ENCODE results near the gene CRTC1.

The CRTC1 gene

GRCh38 chr19:18754501-18754900 is 71.0 kb downstream of the CRTC1 start:
- DNase-seq = no peak

- no peak for DNase-seq
These were observed 73.4 kb downstream of the CRTC1 start for GRCh38 chr19:18756896-18757295.

DNA sequence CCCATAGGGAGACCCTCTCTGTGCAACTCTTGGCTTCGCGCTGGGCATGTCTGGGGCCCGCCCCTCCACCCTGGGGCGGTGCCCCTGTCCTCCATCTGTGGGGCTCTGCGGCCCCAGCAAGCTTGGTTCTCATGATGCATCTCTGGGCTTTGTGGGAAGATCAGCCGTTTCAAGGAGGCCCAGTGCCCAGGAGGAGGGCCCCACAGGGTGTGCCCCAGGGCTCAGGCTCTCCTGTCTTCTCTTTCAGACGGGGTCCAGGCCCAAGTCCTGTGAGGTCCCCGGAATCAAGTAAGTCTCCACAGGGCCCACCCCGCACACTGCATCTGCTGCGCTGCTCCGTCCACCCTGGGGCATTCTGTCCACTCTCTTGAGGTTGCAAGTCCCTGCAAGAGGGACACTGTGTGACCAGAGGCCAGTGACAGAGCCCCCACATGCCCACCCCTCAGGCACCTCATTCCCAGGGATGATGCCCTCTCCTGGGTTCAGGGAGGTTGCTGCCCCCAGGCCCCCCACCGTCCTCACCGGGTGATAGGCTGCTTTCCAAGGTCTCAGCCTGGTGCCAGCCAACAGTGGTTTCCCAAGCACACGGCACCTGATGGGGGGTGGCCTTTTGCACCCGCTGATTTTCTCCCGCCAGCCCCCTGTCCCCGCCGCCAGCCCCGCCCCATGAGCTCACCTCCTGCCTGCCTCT is 76.0 kb downstream of the CRTC1 start:
- DNase-seq = no peak

DNA sequence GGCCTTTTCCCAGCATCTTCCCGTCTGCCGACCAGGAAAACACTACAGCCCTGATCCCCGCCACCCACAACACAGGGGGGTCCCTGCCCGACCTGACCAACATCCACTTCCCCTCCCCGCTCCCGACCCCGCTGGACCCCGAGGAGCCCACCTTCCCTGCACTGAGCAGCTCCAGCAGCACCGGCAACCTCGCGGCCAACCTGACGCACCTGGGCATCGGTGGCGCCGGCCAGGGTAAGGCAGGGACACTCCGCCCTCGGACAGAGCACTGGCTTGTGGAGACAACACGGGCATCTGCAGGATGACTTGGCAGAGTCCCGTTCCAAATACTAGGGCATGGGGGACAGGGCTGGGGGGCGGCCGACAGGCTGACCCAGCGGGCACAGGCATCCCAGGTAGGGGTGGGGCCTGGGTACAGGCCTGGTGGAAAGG is 76.5 kb downstream of the CRTC1 start:
- no peak for DNase-seq

- DNase-seq = no peak
These were observed 77.2 kb downstream of the CRTC1 start for GRCh38 chr19:18760440-18761383.

DNA sequence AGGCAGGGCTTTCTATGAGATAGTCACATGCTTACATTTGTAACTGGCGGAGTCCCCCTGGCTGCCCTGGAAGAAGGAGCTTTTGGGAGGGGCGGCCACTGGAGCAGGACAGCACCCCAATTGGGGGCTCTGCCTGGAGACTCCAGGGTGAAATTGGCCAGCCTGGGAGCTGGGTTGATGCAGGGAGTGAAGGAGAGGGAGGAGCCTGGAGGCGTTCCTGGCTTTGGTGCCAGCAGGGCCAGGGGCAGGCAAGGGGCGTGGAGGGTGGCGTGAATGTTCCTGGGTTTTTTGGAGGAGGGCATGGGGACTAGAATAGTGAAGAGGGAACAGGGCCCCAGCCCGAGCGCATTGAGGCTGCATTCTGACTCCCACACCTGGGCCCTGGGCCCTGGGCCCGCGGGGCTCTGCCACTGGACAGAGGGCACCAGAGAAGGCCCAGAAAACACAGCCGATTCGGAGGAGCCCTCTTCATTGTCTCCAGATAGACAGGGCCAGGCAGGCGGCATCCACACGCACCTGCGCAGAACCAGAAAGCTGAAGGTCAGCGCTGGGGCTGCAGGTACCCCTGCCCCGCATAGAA is 78.1 kb downstream of the CRTC1 start:
- no peak for DNase-seq

GRCh38 chr19:18762125-18763023 is 78.9 kb downstream of the CRTC1 start:
- no peak for DNase-seq

DNA sequence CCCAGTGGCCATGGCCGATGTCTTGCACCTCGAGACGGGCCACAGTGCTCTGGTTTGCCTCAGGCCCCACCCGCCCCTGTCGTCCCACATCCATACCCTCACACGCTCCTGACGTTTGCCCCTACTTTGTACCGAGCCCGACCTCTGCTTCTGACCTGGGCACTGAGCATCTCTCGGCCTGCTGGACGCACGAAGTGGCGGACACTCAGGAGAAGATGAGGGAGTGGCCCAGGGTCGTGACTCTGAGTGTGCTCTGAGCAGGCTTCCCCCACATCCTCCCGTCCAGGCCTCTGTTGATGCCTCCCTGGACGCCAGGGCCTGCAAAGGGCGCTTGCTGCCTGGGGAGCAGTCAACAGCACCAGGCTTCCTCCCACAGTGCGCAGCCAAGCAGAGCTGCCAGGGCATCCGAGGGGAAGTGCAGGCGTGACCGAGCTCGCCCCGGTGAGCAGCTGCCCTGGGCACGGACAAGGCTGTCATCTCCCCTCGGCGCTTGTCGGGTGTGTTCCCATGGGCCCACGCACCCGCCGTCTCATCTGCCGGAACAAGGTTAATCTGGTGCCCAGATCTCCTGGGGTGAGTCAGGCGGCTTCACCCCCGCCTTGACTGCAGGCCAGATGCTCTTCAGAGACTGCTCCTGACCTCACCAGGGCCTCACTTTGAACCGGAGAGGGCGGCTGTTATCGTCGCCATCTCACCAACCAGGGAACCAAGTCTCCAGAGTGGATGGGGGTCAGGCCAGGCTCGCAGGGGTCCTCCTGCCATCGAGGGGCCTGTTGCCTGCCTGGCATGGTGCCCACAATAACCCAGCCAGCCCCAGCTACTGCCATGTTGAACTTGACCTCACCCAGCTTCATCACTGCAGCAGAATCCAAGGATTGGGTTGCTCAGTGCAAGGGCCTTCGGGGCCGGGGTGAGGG is 80.5 kb downstream of the CRTC1 start:
- no peak for DNase-seq

GRCh38 chr19:18764591-18765051 is 81.1 kb downstream of the CRTC1 start:
- DNase-seq = no peak

DNA sequence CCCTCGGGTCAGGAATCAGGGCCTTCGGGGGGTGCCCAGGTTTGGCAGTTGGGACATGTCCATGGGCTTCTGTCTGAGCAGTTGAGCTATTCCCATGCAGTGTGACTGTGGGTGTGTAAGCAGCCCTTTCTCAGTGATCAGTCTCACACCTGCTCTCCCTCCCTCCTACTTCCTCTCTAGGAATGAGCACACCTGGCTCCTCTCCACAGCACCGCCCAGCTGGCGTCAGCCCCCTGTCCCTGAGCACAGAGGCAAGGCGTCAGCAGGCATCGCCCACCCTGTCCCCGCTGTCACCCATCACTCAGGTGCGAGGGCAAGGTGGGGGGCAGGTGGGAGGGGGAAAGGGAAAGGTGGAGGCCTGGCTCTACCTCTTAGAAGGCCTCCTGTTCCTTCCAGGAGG is 81.7 kb downstream of the CRTC1 start:
- no peak for DNase-seq

GRCh38 chr19:18768046-18768771 is 84.7 kb downstream of the CRTC1 start:
- DNase-seq = no peak

- no peak for DNase-seq
These were observed 85.8 kb downstream of the CRTC1 start for GRCh38 chr19:18768997-18769891.

DNA sequence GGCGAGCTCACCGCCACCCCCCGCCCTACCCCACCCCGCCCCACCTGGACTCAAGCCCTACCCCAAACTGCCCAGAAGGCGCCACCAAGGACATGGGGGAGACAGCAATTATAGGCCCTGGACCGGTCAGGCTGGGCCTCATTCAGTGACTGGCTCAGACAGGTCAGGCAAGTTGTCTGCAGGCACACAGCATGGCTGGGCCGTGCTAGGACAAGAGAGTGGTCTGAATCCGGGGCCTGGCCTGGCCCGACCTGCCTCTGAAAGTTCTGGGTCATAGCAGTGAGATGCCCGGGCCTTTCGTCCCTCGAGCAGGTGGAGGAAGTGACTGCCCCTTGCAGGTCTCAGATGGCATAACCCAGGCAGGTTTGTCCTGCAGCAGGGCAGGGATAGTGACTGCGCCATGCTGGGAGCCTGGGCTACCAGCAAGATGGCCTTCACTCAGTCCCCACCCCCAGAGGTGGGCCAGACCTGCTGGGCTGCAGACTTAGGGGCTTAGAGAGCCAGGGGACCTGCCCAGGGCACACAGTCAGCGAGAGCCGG is 86.6 kb downstream of the CRTC1 start:
- DNase-seq = no peak

DNA sequence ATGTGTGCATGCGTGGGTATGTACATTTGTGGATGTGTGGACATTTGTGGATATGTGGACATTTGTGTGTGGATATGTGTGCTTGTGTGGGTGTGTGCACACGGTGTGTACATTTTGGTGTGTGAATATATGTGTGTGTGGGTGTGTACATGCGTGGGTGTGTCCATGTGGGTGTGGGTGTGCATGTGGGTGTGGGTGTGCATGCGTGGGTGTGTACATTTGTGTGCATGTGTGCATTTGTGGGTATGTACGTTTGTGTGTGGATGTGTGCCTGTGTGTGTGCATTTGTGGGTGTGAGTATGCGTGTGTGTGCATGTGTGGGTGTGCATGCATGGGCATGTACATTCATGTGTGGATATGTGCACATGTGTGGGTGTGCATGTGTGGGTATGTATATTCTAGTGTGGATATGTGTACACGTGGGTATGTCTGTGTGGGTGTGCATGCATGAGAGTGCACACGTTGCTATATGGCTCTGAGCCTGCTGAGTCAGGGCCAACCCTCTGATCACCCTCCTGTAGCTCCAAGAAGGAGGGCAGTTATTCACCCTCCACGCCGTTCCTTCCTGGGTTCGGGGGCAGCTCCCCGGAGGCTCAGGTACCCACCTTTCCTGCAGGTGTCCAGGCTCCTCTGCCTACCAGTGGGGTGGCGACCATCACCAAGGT is 87.3 kb downstream of the CRTC1 start:
- DNase-seq = no peak

DNA sequence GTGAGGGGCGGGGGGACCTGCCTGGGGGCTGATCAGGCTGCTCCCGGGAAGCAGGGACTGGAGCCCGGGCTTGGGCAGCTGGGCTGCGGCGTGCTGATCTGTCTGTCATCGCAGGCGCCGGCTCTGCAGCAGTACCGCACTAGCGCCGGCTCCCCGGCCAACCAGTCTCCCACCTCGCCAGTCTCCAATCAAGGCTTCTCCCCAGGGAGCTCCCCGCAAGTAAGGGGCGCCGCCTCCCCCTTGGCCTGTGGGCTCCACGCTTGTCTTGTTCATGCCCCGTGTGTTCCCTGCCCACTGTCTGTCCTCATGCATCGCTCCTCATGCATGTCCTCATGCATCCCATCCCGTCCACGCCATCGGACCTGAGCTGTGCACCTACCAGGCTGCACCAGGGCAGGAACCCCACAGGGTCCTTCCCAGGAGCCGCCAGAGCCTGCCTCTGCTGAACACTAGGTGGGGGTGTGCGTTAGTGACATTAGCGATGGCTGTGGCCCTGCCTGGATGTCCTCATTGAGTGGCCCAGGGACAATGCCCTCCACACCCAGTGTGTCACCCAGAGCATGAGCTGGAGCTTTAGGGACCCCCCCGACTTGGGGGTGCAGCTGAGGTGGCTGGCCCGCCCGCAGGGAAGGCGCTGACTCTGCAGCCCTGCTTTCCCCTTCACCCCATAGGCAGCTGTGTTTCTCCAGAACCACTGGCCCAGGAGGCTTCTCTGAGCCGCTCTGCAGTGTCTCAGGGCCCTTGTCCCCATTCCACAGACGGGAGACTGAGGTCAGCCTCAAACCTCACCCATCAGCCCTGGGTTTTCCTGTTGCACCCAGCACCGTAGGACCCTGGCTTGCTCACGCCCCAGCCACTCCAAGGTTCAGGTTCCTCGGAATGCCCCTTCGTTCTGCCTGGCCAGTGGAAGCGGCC is 88.1 kb downstream of the CRTC1 start:
- DNase-seq = no peak

GRCh38 chr19:18772620-18773587 is 89.4 kb downstream of the CRTC1 start:
- DNase-seq = no peak

All from activated CD4-positive, alpha-beta T cell treated with anti-CD3 and anti-CD28 coated beads for 1 hour (primary cell).